Stimulated activated CD8-positive, alpha-beta memory T cell treated with anti-CD3 and anti-CD28 coated beads, Interleukin-4, amount 100 ng/mL, for 1 hour (primary cell): ENCODE measurements around the gene PRKG1.
"Not testable (repeated sequence)": the region's sequence is repeated elsewhere in the genome, so short reads cannot be mapped to it uniquely, and the experiment has no call there.

Experiments used
- DNase-seq, 2 donors: peaks; one replicate each; pipeline ENCODE4 v3.0.0-alpha.2; 2020; ENCODE audit warnings: low read depth in 2 of 2, low spot score in 1 of 2

Gene PRKG1

GRCh38 chr10:51318399-51319172, 244.3 kb downstream of the PRKG1 start:
- no peak for DNase-seq

- DNase-seq: no peak
These were observed 244.8 kb downstream of the PRKG1 start for GRCh38 chr10:51319173-51319435.

- DNase-seq: no peak
These were observed 247.0 kb downstream of the PRKG1 start for GRCh38 chr10:51321300-51321699.

DNA sequence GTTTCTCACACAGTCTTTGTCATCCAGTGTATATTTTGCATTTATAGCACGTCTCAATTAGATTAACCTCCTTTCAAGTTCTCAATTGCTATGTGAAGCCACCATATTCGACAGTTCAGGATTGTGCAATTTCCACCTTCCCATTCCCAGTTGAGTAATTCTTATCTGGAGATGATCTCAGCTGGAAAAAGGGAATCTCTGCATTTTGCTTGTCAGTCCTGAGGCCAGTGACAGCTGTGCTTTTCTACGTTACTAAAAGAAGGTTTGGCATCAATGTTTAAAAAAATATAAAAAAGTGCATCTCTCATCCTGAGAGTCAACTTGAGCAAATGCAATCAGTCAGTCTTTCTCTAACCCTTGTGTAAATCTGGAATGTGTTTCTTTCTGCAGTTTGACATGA, 247.7 kb downstream of the PRKG1 start:
- DNase-seq: no peak

- no peak for DNase-seq
These were observed 251.4 kb downstream of the PRKG1 start for GRCh38 chr10:51325649-51326048.

DNA sequence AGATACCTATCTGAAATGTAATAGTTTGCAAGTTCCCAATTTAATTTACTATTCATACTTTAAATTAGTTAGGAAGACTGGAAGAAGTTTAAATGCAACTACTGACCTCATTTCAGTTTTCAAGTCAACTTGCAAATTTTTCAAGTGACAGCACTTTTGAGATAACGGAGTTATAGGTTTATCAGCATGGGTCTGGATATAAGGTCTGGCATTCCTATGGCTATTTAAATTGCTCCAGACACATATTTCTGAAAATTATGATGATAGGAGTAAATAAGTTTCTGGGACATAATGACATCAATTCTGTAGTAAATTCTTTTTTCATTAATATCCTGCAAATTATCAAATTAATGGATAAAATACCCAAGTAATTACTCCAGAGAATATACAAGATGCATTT, 251.9 kb downstream of the PRKG1 start:
- DNase-seq: no peak

DNA sequence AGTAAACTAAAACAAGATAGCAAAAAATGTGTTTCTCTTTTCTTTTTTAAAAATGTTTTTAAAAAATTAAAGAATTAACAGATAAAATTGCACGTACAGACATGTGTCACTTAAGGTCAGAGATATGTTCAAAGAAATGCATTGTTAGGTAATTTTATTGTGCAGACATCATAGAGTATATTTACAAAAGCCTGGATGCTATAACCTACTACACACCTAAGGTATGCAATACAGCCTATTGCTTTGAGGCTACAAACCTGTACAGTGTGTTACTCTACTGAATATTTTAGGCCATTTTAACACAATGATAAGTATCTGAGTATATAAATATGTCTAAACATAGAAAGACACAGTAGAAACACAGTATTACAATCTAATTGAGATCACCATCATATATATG, 253.1 kb downstream of the PRKG1 start:
- DNase-seq: no peak

GRCh38 chr10:51340366-51340765, 266.1 kb downstream of the PRKG1 start:
- no peak for DNase-seq

- DNase-seq: no peak
These were observed 266.7 kb downstream of the PRKG1 start for GRCh38 chr10:51340845-51341610.

DNA sequence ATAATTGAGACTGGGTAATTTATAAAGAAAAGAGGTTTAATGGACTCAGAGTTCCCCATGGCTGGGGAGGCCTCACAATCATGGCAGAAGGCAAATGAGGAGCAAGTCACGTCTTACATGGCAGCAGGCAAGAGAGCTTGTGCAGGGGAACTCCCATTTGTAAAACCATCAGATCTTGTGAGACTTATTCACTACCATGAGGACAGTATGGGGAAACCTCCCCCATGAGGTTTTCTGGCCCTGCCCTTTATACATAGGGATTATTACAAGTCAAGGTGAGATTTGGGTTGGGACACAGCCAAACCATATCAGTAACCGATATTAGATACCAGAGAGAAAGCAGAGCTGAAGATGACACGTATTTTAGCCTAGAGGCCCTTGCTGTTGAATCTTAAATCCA, 267.5 kb downstream of the PRKG1 start:
- DNase-seq: not testable (repeated sequence)

DNA sequence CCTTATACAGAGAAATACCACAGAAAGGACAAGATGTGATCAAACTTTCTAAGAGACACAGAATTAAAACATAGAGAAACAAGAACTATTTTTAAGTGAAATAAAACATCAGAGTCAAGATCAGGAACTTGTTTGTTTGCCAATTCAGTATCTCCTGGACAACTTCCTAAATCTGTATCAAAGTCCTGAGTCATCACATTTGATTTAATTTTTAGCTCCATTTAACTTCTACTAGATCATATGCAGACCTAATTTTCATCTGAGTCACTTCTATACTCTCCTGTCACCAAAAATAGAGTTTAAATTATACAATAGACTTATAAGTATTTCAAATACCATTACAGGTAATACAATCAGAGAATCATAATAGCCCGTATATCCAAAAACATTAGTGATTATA, 268.1 kb downstream of the PRKG1 start:
- DNase-seq: no peak

DNA sequence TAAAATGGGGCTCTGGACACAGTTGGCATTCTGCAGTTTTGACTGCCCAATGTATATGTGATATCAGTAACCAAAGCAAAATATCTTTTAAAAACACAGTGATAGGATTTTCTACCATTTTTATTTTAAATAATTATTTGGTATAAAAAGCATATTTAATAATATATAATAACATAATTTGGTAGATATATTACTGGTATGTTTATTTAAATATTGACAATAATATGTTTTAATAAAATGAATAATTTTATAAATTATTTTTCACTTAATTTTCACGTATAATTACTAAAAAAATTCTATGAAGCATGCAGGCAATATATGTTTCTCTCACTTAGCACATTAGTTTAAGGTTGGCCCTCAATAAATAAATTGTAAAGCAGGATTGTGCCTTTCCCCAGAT, 269.1 kb downstream of the PRKG1 start:
- DNase-seq: no peak

GRCh38 chr10:51344371-51344770, 270.1 kb downstream of the PRKG1 start:
- DNase-seq: no peak

- DNase-seq: no peak
These were observed 274.3 kb downstream of the PRKG1 start for GRCh38 chr10:51348622-51349021.

DNA sequence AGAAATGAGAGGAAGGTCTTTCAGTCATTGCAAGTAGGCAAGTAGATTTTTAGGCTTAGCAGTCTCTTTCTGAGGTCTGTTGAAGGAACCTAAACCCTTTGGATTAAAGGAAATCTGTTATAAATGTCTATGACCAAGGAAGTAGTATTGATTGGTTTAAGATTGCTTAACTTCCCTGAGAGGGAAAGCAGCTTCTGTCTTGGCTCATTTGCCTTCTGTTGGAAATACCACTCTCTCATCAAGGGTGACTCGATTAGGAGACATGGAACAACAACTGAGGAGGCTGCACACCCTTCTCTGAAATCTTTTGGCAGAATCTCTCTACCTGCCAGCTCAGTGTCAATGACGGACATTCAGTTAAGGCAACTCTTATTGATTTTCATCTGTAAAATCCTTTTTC, 282.9 kb downstream of the PRKG1 start:
- DNase-seq: no peak

DNA sequence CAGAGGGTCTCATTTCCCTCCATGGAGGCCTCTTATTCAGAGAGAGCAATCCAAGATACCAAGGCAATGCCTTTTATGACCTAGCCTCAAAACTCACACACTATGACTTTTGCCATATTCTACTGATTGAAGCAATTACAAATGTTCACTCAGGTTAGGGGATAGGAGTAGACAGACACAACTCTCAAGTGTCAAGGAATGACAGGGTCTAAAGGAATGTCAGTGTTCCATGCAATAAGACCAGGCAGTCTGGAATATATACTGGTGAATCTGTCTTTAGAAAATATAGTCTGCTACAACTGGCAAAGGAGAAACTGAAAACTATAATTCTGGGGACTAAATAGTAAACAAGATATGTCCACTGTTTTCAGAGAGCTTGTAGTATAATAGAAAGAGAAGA, 283.9 kb downstream of the PRKG1 start:
- DNase-seq: no peak

DNA sequence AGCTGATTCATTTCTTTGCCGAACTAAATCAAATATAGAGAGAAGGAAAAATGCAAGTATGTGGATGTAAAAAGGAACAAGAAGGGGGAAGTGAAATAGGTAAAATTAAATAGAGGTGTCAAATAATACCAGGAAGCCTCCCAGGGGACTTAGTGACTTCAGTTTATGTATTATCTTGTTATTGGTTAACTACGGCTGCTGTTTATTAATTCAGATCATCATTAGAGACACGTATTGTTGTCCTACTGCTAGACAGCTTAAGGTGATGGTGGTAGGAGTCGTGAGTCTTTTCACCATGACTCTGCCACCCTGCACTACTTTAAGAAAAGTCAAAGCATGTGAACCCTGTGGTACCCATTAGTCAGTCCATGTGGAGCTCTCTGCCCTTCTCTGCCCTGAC, 289.1 kb downstream of the PRKG1 start:
- DNase-seq: no peak

GRCh38 chr10:51364674-51365073, 290.4 kb downstream of the PRKG1 start:
- no peak for DNase-seq

DNA sequence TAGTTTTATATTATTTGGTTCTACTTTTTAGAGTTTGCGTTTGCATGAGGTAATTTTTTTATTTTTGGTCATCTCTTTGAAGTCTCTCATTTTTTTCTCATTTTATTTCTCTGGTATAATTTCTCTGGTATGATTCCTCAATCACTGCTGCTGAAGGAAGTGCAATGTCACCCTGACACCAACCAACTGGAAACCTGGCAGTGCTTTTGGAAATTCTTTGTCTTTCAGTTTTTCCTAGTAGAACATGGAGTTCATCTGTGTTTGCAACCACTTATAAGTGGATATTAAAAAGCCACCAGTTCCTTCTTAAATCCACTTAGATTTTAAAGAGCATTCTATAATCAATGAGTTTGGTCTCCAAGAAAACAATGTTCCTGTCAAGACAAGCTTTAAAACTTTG, 291.8 kb downstream of the PRKG1 start:
- no peak for DNase-seq

DNA sequence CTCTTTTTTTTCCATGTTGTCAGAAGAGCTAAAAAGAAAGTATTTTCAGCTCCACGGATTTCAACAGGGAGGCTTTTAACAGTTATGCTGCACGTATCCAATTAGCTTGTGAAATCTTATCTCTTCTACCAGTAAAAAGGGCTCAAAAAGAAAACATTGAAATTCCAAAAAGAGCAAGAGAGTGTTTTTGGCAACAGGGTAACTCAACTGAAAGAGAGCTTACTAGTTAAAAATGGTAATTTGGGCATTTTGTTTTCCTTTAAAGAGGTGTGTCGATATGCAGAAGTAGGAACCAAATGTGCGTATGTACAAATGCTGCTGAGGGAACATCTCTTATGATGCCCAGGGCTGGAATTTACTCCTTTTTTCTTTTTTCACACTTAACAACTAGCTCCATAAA, 292.8 kb downstream of the PRKG1 start:
- no peak for DNase-seq

DNA sequence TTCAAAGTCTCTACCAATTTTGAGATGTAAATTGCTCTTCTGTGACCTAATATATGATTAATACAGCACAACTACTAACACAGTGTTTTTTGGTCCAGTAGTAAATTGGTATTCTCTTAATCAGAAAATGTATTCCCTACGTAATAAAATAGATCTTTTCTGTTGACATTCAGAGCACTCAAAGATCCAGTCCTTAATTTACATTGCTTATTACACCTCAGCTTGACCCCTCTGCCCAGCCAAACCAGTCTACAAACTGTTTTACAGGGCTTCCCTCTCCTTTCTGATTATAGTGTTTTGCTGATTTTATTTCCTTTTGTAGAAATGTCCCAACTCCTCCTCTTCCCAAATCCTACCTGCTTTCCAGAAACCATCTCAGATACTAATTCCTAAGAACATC, 293.4 kb downstream of the PRKG1 start:
- no peak for DNase-seq

- DNase-seq: no peak
These were observed 294.7 kb downstream of the PRKG1 start for GRCh38 chr10:51368943-51369342.

GRCh38 chr10:51369903-51370302, 295.6 kb downstream of the PRKG1 start:
- DNase-seq: no peak
